HG03520 (cell line): Measurements from ENCODE around the gene DESI2.

ENCODE experiments used
- ATAC-seq: cut with Tn5 transposase; IDR thresholded peaks from one replicate; pipeline ENCODE4 v1.9.1; 2021; ENCODE audit warnings: mild to moderate bottlenecking, moderate library complexity; ENCODE audit not compliant: unreplicated experiment

Gene DESI2

DNA sequence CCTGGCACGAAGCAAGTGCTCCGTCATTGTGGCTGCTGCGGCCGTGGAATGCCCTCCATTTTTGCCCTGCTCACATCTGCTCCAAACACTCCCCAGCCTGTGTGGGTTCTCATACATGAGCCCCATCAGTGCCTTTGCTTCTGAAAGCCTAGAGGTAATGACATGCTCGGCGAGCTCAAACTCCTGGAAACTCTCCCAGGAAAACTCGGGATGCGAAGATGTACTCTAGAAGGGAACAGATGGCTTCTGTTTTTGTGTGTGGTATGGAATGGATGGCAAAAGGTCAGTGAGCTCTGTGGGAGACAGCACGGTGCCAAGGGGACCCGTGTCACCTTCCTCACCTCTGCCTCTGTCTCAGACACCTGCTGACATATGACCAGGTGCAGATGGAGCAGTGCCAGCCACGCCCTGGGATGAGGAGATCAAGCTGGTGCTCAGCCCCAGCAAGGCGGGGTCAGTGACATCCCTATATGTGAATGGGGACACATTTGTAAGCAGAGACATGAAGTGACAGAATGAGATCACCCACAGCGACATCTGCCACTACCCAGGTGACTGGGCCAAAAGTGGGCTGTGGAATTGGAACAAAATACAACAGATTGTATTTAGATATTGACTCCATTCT, 98.5 kb downstream of the DESI2 start:
- no peak for ATAC-seq

DNA sequence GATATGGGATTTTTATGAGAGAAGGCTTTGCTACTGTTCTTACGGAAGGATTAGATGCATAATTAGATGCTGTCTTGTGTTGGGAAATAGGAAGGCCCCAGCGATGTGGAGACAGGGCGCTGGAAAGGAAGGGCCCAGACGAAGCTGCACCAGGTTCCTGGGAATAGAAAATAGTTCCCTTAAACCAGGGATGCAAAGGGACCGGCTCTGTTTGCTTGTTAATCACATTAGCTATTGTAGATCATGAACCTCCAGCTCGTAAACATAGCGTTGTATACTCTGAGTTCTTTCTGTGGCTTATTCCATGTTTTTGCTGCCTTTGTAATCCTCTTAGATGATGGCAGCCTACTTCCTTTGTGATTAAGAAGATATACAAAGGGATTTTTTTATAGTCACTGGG, 102.7 kb downstream of the DESI2 start:
- no peak for ATAC-seq

DNA sequence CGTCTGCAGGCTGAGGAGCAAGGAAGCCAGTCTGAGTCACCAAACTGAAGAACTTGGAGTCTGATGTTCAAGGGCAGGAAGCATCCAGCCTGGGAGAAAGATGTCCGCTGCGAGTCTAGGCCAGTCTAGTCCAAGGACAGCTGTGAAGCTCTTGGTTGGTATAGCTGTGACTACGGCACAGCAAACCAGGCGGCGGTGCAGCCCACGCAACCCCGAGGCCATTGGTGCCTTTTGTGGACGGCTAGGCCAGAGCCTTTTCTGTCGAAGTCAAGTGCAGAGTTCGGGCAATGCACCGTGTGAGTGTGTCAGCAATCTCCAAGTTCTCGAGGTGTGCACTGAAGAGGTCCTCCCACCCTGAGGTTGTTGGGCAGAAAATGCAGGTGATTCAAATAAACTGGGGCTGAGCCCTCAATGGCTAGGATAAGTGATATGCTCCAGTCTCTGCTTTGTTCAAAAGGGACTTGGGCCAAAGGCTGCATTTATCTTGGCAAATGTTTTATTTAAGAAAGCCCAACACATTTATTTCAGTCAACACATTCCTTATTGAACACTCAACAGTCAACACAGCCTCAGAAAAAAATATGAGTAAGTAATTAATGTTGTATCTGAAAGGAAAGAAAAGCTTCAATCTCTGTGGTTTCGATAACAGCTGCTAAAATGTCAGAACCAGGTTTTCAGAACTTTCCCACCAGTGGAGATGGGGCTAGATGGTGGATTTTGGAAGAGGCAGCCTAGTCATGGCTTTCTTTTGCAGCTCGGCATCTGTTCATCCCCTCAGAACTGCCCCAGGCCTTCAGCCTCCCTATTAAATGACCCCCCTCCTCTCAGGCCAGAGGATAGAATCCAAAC, 104.4 kb downstream of the DESI2 start:
- no peak for ATAC-seq
